Caco-2 (cell line): ENCODE data around the gene EPS8L3. TPM values are rescaled to one million over a fixed set of nuclear protein-coding genes. Genes with fewer than 3 reads are reported as not detected.
A peak's percentile ranks its signal among the peaks of the same experiment; 100 is the strongest.

Experiments used
- BruUV-seq: library from RNA; stranded (reverse); fragments of 400-500 nt; replicated peaks from 2 replicates; lab custom pipeline; 2021; lab: Mats Ljungman, UMichigan
- CTCF ChIA-PET: fragments of 300-600 bp; sonication (Branson Sonifier 250); formaldehyde crosslinking; loops from one replicate; lab custom pipeline; 2022; ENCODE audit warnings: antibody characterized with exemption; lab: Charles Lee
- POLR2A ChIA-PET: fragments of 300-600 bp; sonication (Branson Sonifier 250); formaldehyde crosslinking; loops from one replicate; lab custom pipeline; 2022; ENCODE audit warnings: antibody characterized with exemption; lab: Charles Lee
- DNase-seq, 2 experiments: peaks; one replicate each; pipeline versions ENCODE4 v3.0.0 to v3.0.0-alpha.2; 2020 to 2022
- H3K27me3 ChIP-seq: replicated peaks from 2 replicates; pipeline ENCODE4 v1.6.0; 2011; ENCODE audit warnings: low read length; ENCODE audit not compliant: control insufficient read depth, insufficient read depth
- H3K36me3 ChIP-seq: 2 replicates; pipeline ENCODE4 v1.5.1; 2011; ENCODE audit warnings: low read length; ENCODE audit not compliant: control insufficient read depth, insufficient read depth
- H3K4me1 ChIP-seq: fragments of 250-450 bp; sonication (Bioruptor Pico); 2 replicates; pipeline ENCODE4 v1.5.1; 2020; ENCODE audit warnings: mild to moderate bottlenecking
- H3K4me3 ChIP-seq: 2 replicates; pipeline ENCODE4 v1.5.1; 2011; ENCODE audit warnings: low read depth, mild to moderate bottlenecking, control low read depth, low read length
- H3K9me3 ChIP-seq: fragments of 250-450 bp; sonication (Bioruptor Pico); 2 replicates; pipeline ENCODE4 v1.5.1; 2020; ENCODE audit warnings: mild to moderate bottlenecking, moderate library complexity
- H3K27ac Mint-ChIP-seq: one replicate; pipeline ENCODE4 v1.8.0; 2022; ENCODE audit warnings: mixed read lengths; ENCODE audit not compliant: unreplicated experiment
- H3K27me3 Mint-ChIP-seq: one replicate; pipeline ENCODE4 v1.8.0; 2022; ENCODE audit warnings: mixed read lengths; ENCODE audit not compliant: insufficient read depth, unreplicated experiment
- H3K36me3 Mint-ChIP-seq: one replicate; pipeline ENCODE4 v1.8.0; 2022; ENCODE audit warnings: mild to moderate bottlenecking, mixed read lengths; ENCODE audit not compliant: insufficient read depth, unreplicated experiment
- H3K4me1 Mint-ChIP-seq: one replicate; pipeline ENCODE4 v1.8.0; 2022; ENCODE audit warnings: low read depth, mixed read lengths; ENCODE audit not compliant: unreplicated experiment
- H3K4me3 Mint-ChIP-seq: one replicate; pipeline ENCODE4 v1.8.0; 2022; ENCODE audit warnings: mild to moderate bottlenecking, moderate library complexity, mixed read lengths; ENCODE audit not compliant: unreplicated experiment
- H3K9me3 Mint-ChIP-seq: one replicate; pipeline ENCODE4 v1.8.0; 2022; ENCODE audit warnings: mixed read lengths; ENCODE audit not compliant: unreplicated experiment
- intact Hi-C: fragments of 100-400 bp; cut with micrococcal nuclease; formaldehyde crosslinking; loops from one replicate; pipeline ENCODE4 v1.10.0; 2022; ENCODE audit not compliant: unreplicated experiment
- total RNA-seq: library from RNA; stranded (reverse); gene quantifications from 2 replicates; pipeline ENCODE4 v1.2.3, GENCODE V29; 2022
- TF ChIP-seq, protein P1 (sequence below), 2 experiments: fragments of 200-600 bp in 1 of 2; IDR thresholded peaks; 1 replicate in 1 of 2; 2 replicates in 1 of 2; pipeline versions ENCODE4 v1.5.1 to v1.8.0; 2011 to 2022; ENCODE audit warnings: antibody characterized with exemption in 1 of 2, control low read depth in 1 of 2, inconsistent platforms in 1 of 2, low read depth in 1 of 2, low read length in 1 of 2, mild to moderate bottlenecking in 1 of 2, moderate library complexity in 1 of 2; ENCODE audit not compliant: insufficient read depth in 1 of 2, severe bottlenecking in 1 of 2, unreplicated experiment in 1 of 2

The EPS8L3 gene
- total RNA-seq, 1 experiment from 2014 or later = 15.3 TPM

DNA sequence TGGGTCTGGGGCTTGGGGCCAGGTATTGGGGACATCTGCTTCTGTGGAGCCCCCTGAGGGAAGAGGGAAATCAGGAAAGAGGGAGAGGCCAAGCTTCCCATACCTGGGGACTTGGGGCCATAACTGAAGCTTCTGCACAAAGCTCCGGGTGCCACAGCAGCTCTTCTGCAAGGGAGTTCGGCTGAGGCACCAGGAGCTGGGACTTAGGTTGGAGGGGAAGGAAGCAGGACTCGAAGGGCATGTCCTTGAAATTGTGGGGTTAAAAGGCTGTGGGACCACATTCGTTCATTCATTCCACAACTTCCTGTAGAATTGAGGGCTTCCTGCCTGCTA is 1.7 kb upstream of the EPS8L3 start:
- H3K9me3 Mint-ChIP-seq = no peaks in the 10 kb centered on the region
- no peak overlapping the region for H3K27ac Mint-ChIP-seq
- no peak overlapping the region for H3K4me3 Mint-ChIP-seq
- Histone ChIP-seq H3K9me3 (no peaks in the 10 kb centered on the region), H3K4me1 (peaks cover 19% of the 10 kb centered on the region), H3K27me3 (no peaks in the 10 kb centered on the region), H3K36me3 (no peaks in the 10 kb centered on the region), H3K4me3 (no peak overlapping the region)
- intact Hi-C loops = no loop called here
- TF ChIP-seq, protein P1, sequence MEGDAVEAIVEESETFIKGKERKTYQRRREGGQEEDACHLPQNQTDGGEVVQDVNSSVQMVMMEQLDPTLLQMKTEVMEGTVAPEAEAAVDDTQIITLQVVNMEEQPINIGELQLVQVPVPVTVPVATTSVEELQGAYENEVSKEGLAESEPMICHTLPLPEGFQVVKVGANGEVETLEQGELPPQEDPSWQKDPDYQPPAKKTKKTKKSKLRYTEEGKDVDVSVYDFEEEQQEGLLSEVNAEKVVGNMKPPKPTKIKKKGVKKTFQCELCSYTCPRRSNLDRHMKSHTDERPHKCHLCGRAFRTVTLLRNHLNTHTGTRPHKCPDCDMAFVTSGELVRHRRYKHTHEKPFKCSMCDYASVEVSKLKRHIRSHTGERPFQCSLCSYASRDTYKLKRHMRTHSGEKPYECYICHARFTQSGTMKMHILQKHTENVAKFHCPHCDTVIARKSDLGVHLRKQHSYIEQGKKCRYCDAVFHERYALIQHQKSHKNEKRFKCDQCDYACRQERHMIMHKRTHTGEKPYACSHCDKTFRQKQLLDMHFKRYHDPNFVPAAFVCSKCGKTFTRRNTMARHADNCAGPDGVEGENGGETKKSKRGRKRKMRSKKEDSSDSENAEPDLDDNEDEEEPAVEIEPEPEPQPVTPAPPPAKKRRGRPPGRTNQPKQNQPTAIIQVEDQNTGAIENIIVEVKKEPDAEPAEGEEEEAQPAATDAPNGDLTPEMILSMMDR (IDR thresholded peaks at IDR 0.05; ENCODE audit: insufficient read depth in 1 of 2, low read depth in 1 of 2, low read length in 1 of 2, severe bottlenecking in 1 of 2, unreplicated experiment in 1 of 2) = no peak
- no peaks in the 10 kb centered on the region for H3K27me3 Mint-ChIP-seq
- H3K36me3 Mint-ChIP-seq = no peaks in the 10 kb centered on the region
- DNase-seq = no peak
- POLR2A ChIA-PET = no interaction called here
- BruUV-seq = no TSS peak
- CTCF ChIA-PET = no interaction called here
- peaks cover 21% of the 10 kb centered on the region for H3K4me1 Mint-ChIP-seq

DNA sequence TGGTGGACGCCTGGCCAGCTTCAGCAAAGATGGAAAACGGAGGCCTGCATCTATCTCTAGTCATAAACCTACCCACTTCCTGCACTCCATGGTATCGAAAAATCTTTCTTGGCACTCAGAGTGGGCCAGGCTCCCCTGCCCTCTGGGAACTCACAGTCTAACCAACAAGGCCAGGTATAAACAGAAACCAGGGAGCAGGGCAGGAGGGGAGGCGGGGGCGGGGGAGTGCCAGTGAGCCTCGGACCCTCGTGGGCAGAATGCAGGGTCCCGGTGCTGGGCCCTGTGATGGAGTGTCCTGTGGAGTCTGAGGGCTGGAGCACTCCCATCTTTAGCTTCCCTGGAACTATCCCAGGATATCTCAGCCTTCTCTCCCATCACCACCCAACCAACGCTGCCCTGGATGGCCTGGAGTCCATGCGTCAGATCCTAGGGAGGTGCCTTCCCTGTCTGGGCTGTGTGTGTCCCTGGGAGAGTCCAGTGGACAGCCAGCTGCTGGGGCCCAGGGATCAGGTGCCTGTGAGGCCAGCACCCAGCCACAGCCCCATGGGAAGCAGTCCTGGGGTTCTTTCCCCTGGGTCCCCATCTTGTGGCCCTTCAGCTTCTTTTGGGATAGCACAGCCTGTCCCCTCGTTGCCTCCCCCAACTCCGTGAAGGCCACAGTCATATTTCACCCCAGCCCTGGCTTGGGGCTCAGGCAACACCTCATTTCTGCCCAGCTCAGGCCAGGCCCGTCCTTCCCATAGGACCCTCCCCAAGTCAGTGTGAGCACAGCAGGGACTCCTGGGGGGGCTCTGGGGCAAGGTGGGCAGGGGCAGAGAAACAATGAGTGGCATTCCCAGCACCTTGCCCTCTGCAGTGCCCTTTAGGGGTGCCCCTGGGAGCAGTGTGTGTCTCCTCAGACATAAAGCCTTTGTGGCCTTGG is 1.1 kb upstream of the EPS8L3 start:
- no peak overlapping the region for H3K4me3 ChIP-seq
- no peaks in the 10 kb centered on the region for H3K9me3 ChIP-seq
- no peaks in the 10 kb centered on the region for H3K36me3 ChIP-seq
- no TSS peak for BruUV-seq
- ChIA-PET CTCF (interaction anchor here (1.2 kb wide), 1 partner anchor 125 kb away, joined by 3 read pairs; no protein-coding TSS in a partner anchor), POLR2A (interaction anchor here (1.2 kb wide), 1 partner anchor 216 kb away, joined by 3 read pairs; the partner anchor contains the start of gene GNAI3)
- no peaks in the 10 kb centered on the region for H3K9me3 Mint-ChIP-seq
- H3K4me1 Mint-ChIP-seq = peaks cover 27% of the 10 kb centered on the region
- no peaks in the 10 kb centered on the region for H3K27me3 ChIP-seq
- intact Hi-C loops = no loop called here
- peak in 1 of 2 experiments; percentile 17 for DNase-seq
- peaks cover 19% of the 10 kb centered on the region for H3K4me1 ChIP-seq
- TF ChIP-seq, protein P1 (IDR thresholded peaks at IDR 0.05; ENCODE audit: insufficient read depth in 1 of 2, low read depth in 1 of 2, low read length in 1 of 2, severe bottlenecking in 1 of 2, unreplicated experiment in 1 of 2) = no peak
- H3K36me3 Mint-ChIP-seq = no peaks in the 10 kb centered on the region
- peak overlapping the region; percentile 47 for H3K4me3 Mint-ChIP-seq
- peak overlapping the region; percentile 76 for H3K27ac Mint-ChIP-seq
- H3K27me3 Mint-ChIP-seq = no peaks in the 10 kb centered on the region

DNA sequence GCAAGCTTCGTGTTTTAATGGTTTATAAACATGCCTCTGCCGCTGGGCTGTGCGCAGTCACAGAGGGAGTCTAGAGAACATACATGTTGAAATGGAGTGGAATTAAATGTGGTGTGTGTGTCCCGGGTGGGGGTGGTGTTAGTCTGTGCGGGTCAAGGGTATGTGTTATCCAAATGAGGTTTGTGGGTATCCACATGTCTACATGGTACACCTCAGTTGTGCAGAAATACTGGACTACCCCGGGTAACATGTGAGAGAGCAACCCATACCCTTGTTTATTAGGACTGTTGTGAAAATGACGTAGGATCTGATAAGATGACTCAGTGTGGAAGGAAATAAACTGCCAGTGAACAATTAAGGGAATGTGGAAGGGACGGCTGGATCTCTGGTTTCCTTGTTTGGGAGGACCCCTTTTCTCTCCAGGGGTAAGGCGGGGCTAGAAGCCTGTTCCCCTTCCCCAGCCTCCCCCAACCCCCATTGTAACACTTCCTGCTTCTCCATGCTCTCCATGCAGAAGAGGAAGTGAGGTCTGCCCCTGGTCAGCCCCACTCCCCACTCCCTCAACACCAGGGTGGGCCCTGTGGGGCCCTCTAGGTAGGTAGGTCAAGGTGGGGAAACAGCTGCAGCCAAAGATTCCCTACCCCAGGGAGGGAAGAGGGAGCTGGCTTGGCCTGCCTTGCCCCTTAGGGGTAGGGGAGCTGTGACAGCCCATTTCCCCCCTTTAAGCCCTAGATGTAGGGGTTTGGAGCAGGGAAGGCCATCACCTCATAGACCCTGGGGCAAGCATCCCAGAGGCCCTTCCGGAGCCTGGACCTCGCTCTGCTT is 690 bp downstream of the EPS8L3 start:
- Mint-ChIP-seq H3K27me3 (no peaks in the 10 kb centered on the region), H3K4me3 (peak overlapping the region; percentile 52), H3K9me3 (no peaks in the 10 kb centered on the region), H3K36me3 (no peaks in the 10 kb centered on the region), H3K4me1 (peaks cover 27% of the 10 kb centered on the region), H3K27ac (peak overlapping the region; percentile 76)
- ChIA-PET POLR2A (interaction anchor here (1.2 kb wide), 1 partner anchor 214 kb away, joined by 3 read pairs; the partner anchor contains the start of gene GNAI3), CTCF (interaction anchor here (0.6 to 1.2 kb wide), 3 partner anchors 123 to 898 kb away, joined by 3 to 5 read pairs (median 4); partner anchors contain the start of gene AHCYL1)
- intact Hi-C loops = no loop called here
- DNase-seq = no peak
- H3K27me3 ChIP-seq = no peaks in the 10 kb centered on the region
- peak overlapping the region; percentile 40 for H3K4me3 ChIP-seq
- H3K36me3 ChIP-seq = peaks cover 1% of the 10 kb centered on the region; the same call in 1 of the 2 replicates
- TSS peak; percentile 61 for BruUV-seq
- peaks cover 19% of the 10 kb centered on the region for H3K4me1 ChIP-seq
- H3K9me3 ChIP-seq = no peaks in the 10 kb centered on the region
- TF ChIP-seq, protein P1 (IDR thresholded peaks at IDR 0.05; ENCODE audit: insufficient read depth in 1 of 2, low read depth in 1 of 2, low read length in 1 of 2, severe bottlenecking in 1 of 2, unreplicated experiment in 1 of 2) = no peak
